ENCODE data around the gene DRICH1.
"Not testable (repeated sequence)": the region's sequence is repeated elsewhere in the genome, so short reads cannot be mapped to it uniquely, and the experiment has no call there.

DRICH1 gene

DNA sequence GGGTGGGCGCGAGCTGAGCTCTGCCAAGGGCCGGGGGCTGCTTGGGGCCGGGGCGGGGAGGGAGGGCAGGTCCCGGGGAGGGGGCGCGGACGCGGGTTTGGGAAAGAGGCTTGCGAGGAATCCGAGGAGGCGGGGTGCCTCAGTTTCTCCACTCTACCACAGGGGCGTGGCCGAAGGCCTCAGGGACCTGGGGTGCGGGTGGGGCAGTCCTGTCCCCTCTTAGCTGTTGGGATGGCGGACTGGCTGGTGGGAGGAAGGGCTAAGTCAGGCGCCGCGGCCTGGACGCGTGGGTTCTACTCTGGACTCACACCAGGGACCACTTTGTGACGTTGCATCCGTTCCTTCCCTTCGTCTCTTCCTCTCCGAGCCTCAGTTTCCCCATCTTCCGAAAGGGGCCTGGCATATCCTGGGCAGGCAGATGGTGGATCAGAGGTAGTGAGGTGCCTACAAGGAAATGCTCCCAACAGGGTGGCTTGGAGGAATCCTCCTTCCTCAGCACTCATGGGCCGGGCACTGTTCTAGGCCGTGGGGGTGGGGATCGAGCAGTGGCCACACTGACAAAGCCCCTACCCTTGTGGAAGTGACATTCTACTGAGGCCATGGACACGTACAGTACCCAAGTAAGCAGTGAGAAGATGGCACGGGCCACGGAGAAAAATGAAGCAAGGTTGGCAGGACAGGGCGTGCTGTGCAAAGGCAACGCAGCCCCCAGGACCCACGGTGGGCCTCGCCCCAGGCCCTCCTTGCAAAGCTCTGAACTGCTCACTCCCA, 65.2 kb downstream of the DRICH1 start:
- no peak for DNase-seq (ENCODE audit: low spot score)

DNA sequence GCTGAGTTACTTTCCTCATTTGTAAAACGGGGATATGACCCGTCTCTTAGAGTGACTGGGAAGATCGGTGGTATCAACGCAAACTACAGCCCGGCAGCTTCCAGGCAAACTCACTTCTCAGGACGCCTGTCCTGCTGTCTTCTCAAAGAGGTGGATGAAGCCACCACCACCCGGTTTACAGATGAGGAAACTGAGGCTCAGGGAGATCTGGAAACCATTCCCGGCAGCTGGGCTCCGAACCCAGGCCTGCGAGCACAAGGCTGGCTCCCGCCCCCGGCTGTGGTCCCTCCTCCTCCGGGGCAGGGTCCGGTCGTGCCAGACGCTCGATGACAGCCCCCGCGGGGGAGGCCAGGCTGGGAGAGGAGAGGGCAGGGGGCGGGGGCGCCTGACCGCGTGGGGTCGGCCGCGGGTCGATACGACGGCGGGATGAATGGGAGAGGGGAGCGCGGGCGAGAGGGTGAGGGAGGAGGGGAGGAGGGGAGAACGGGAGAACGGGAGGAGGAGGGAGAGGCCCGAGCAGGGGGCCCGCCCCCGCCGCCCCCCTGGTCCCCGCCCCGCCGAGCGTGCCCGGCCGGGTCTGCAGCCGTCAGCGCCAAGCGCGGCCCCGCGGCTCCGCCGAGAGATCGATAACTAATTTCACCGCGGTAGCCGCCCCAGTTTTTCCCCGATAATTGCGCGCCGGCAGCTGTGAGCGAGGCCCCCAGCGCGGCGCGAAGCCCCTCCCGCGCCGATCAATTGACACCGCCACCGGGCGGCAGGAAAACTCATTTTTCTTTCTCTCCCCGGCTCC, 66.0 kb downstream of the DRICH1 start:
- DNase-seq (ENCODE audit: low spot score): peak; percentile 13

DNA sequence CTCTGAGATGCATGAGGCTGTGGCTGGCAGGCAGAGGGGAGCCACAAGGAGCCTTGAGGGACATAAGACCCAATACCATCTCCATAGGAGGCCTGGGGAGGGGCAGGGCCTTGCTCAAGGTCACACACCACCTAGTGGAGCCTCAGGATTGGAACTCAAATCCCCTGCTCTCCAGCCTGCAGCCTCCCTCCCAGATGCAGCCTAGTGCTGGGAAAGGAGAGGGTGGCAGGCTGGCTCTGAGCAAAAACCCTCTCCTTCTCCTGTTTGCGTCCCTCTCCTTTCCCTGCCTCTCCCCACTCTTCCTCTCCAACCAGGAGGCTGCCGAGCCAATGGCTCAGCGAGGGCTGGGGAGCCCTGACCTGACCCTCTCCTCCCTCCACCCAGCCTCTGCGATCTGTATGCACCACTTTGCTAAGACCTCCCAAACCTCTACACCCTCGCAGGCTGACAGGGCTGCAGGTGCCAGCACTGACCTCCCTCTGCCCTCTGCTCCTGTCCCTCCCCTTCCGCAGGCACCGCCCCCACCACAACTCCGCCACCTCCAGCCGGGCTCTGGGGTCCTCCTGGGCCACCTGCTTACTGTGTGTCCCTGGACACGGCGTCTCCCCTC, 66.7 kb downstream of the DRICH1 start:
- DNase-seq (ENCODE audit: low spot score): peak; percentile 14

DNA sequence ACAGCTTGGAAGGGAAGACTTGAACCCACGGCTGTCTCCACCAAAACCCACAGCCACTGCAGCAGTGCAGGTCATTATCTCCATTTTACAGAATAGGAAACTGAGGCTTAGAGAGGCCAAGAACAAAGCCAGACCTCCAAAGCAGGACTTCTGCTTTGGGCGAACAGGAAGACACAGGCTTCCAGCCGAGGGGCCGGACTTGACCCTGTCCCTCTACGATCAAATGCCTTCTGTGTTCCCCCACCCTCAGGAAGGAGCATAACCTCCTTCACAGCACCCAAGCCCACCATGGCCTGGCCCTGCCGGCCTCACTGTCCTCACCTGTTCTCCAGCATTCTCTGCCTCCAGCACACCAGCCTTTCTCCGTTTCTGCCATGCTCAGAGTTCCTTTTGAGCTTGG, 67.8 kb downstream of the DRICH1 start:
- no peak for DNase-seq (ENCODE audit: low spot score)

- no peak for DNase-seq (ENCODE audit: low spot score)
Observed at GRCh38 chr22:23563111-23563510, 69.0 kb downstream of the DRICH1 start.

GRCh38 chr22:23562186-23562585, 69.9 kb downstream of the DRICH1 start:
- DNase-seq (ENCODE audit: low spot score): no peak

GRCh38 chr22:23561025-23561510, 71.1 kb downstream of the DRICH1 start:
- not testable (repeated sequence) for DNase-seq (ENCODE audit: low spot score)

- not testable (repeated sequence) for DNase-seq (ENCODE audit: low spot score)
Observed at GRCh38 chr22:23560215-23560614, 71.9 kb downstream of the DRICH1 start.

All from AG20443 (cell line).